Esophagus squamous epithelium (tissue), 5 donors: ENCODE data around the gene FMN2. TPM values are rescaled to one million over a fixed set of nuclear protein-coding genes. Genes with fewer than 3 reads are reported as not detected.

Experiments
- DNase-seq: peaks from one replicate; lab custom pipeline; 2025; lab: John Stamatoyannopoulos, UW
- H3K27ac ChIP-seq, 4 donors: fragments of 200-600 bp; sonication (generic); one replicate each; pipeline ENCODE4 v1.5.1; 2016 to 2019; ENCODE audit warnings: mild to moderate bottlenecking in 1 of 4
- H3K27me3 ChIP-seq, 4 donors: fragments of 200-600 bp; sonication (generic); 1 replicate in 3 of 4; 2 replicates in 1 of 4; pipeline versions ENCODE4 v1.5.1 to v1.6.0; 2017 to 2021; ENCODE audit warnings: antibody characterized with exemption in 1 of 4
- H3K36me3 ChIP-seq, 3 donors: fragments of 200-600 bp; sonication (generic); one replicate each; pipeline ENCODE4 v1.5.1; 2016 to 2019
- H3K4me1 ChIP-seq, 3 donors: fragments of 200-600 bp; sonication (generic); one replicate each; pipeline ENCODE4 v1.5.1; 2017 to 2019
- H3K4me3 ChIP-seq, 4 donors: fragments of 200-600 bp; sonication (generic); 1 replicate in 3 of 4; 2 replicates in 1 of 4; pipeline ENCODE4 v1.5.1; 2016 to 2019; ENCODE audit warnings: mild to moderate bottlenecking in 2 of 4, moderate library complexity in 1 of 4
- H3K9me3 ChIP-seq, 3 donors: fragments of 200-600 bp; sonication (generic); one replicate each; pipeline ENCODE4 v1.5.1; 2016 to 2019
- CTCF ChIP-seq, 6 experiments: fragments of 450-650 bp in 4 of 6; fragments of 200-600 bp in 2 of 6; sonication (generic) in 2 of 6; IDR thresholded peaks; one replicate each; pipeline ENCODE4 v1.5.1; 2016 to 2019; ENCODE audit warnings: antibody characterized with exemption in 6 of 6, mild to moderate bottlenecking in 4 of 6, moderate library complexity in 4 of 6
- POLR2A ChIP-seq, 4 donors: fragments of 450-650 bp; IDR thresholded peaks; one replicate each; pipeline ENCODE4 v1.6.1; 2017; ENCODE audit warnings: antibody characterized with exemption in 4 of 4, mild to moderate bottlenecking in 4 of 4, moderate library complexity in 3 of 4
- WGBS, 2 donors: methylation state at CpG; one replicate each; pipeline ENCODE4 v1.1.5; 2018; 5-methylcytosine and 5-hydroxymethylcytosine counted together
- intact Hi-C: fragments of 100-400 bp; cut with DNase I; formaldehyde crosslinking; loops from one replicate; pipeline ENCODE4 v1.15.0; 2022
- total RNA-seq, 4 donors: library from RNA; depleted of rRNA; stranded (reverse); fragments of >200 nt; gene quantifications; one replicate each; pipeline ENCODE4 v1.1.0, GENCODE V29; 2016
- donor health status: DM: yes; HTN: yes; CAD: no.

The FMN2 gene
- total RNA-seq, 4 donors from 2014 or later = 0.19 to 0.35 TPM; not detected in 2

DNA sequence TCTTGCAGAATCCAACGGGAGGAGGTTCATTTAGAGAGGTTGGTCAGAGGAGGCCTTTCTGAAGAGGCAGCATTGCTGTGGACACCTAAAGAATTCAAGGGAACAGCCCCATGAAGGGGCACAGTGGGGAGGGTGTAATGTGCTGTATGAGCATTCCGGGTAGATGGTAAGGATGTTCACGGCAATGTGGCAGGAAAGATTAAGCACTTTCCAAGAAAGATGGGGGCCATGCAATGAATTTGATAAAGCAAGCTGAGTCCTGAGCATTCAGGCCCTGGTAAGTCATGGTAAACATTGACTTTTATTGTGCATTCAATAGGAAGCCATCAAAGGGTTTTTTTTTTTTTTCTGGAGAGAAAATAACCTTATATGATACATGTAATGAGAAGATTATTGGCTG, 353.7 kb downstream of the FMN2 start:
- no peak overlapping the region for H3K27ac ChIP-seq
- no peaks in the 10 kb centered on the region for H3K4me1 ChIP-seq
- intact Hi-C loops = no loop called here
- H3K4me3 ChIP-seq = no peak overlapping the region
- WGBS, 2 donors = 73 to 75% methylated on average over 3 of the region's 3 CpGs
- no peak for DNase-seq
- TF ChIP-seq POLR2A (IDR thresholded peaks at IDR 0.05) (no peak), CTCF (IDR thresholded peaks at IDR 0.05) (no peak)
- no peaks in the 10 kb centered on the region for H3K27me3 ChIP-seq
- peaks cover 0 to 4% (median 0%) of the 10 kb centered on the region in 3 donors for H3K9me3 ChIP-seq
- no peaks in the 10 kb centered on the region for H3K36me3 ChIP-seq

- DNase-seq = no peak
- 61 to 65% methylated on average over 7 of the region's 7 CpGs for WGBS, 2 donors
- Histone ChIP-seq H3K36me3 (no peaks in the 10 kb centered on the region), H3K4me3 (no peak overlapping the region), H3K27me3 (no peaks in the 10 kb centered on the region), H3K9me3 (no peaks in the 10 kb centered on the region), H3K27ac (no peak overlapping the region), H3K4me1 (no peaks in the 10 kb centered on the region)
- intact Hi-C loops = no loop called here
- TF ChIP-seq CTCF (IDR thresholded peaks at IDR 0.05) = peak in 3 of 6 experiments; percentile 12 to 26 (median 16)
- TF ChIP-seq POLR2A (IDR thresholded peaks at IDR 0.05) = no peak
Observed at GRCh38 chr1:240455228-240455821, 363.6 kb downstream of the FMN2 start.

GRCh38 chr1:240457203-240457602, 365.5 kb downstream of the FMN2 start:
- intact Hi-C loops = no loop called here
- Histone ChIP-seq H3K27ac (no peak overlapping the region), H3K9me3 (no peaks in the 10 kb centered on the region), H3K4me3 (no peak overlapping the region), H3K27me3 (no peaks in the 10 kb centered on the region), H3K4me1 (no peaks in the 10 kb centered on the region), H3K36me3 (no peaks in the 10 kb centered on the region)
- no peak for TF ChIP-seq CTCF (IDR thresholded peaks at IDR 0.05)
- no peak for TF ChIP-seq POLR2A (IDR thresholded peaks at IDR 0.05)
- DNase-seq = no peak
- WGBS, 2 donors = 80 to 83% methylated on average over 5 of the region's 5 CpGs

DNA sequence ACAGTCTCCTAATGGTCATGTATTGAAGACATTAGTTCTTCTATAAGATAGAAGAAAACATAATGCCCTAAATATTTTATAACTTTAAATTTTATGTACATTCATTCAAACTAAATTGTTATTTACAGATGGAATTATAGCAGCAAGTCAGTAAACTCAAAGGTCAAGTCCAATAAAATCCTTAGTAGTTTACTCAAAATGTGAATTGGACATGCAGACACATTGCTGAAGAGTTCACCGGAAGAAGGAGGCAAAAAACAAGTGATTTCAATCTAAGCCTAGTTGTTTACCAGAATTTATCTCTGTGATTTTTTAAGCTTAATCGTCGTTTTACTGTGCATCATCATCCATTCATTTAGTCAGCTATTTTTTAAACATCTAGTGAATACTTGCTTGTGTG, 370.6 kb downstream of the FMN2 start:
- intact Hi-C loops = no loop called here
- WGBS, 2 donors = 71 to 74% methylated on average over 3 of the region's 3 CpGs
- Histone ChIP-seq H3K27ac (no peak overlapping the region), H3K9me3 (no peaks in the 10 kb centered on the region), H3K27me3 (no peaks in the 10 kb centered on the region), H3K36me3 (no peaks in the 10 kb centered on the region), H3K4me1 (no peaks in the 10 kb centered on the region), H3K4me3 (no peak overlapping the region)
- no peak for DNase-seq
- TF ChIP-seq POLR2A (IDR thresholded peaks at IDR 0.05) (no peak), CTCF (IDR thresholded peaks at IDR 0.05) (no peak)

GRCh38 chr1:240462766-240463395, 371.2 kb downstream of the FMN2 start:
- WGBS, 2 donors = 49 to 66% methylated on average over 7 of the region's 7 CpGs
- Histone ChIP-seq H3K9me3 (no peaks in the 10 kb centered on the region), H3K36me3 (no peaks in the 10 kb centered on the region), H3K4me1 (no peaks in the 10 kb centered on the region), H3K27me3 (no peaks in the 10 kb centered on the region), H3K27ac (no peak overlapping the region), H3K4me3 (no peak overlapping the region)
- intact Hi-C loops = no loop called here
- no peak for DNase-seq
- TF ChIP-seq CTCF (IDR thresholded peaks at IDR 0.05) (no peak), POLR2A (IDR thresholded peaks at IDR 0.05) (no peak)
